ENCODE results near the gene BID.

The BID gene

DNA sequence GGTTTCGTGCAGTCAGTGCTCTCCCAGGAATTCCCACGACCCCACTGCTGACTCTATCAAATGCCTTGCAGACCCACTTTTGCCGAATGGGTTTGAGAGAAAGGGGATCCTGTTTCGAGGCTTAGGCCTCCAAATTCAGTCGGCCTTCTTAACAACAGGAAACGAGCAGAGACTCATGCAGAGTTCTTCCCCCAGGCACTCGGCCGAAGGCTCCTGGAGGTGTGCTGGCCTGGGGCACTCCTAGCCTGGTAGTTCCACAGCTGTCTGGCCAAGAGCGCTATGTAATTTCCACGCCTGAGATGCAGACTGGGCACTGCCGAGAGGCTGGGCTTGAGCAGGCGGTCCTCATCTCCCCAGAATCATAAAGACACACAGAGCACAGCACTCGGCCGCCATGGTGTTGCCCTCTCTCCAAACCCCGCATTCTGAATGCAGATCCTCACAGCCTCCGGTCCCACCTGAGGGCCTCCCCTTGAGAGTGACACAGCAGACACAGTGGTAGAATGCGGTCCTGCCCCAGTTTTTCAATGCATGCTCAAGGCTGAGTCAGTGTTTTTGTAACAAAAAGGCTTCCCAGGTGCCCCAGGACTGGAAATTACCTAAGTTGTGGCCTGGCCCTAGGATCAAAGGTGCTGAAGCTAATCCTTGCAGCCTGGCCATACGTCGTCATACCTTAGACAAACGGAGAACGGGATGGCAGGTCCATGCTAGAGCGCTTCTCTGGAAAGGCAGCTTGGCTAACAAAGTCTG is 30.2 kb upstream of the BID start:
- TF ChIP-seq, protein P1, sequence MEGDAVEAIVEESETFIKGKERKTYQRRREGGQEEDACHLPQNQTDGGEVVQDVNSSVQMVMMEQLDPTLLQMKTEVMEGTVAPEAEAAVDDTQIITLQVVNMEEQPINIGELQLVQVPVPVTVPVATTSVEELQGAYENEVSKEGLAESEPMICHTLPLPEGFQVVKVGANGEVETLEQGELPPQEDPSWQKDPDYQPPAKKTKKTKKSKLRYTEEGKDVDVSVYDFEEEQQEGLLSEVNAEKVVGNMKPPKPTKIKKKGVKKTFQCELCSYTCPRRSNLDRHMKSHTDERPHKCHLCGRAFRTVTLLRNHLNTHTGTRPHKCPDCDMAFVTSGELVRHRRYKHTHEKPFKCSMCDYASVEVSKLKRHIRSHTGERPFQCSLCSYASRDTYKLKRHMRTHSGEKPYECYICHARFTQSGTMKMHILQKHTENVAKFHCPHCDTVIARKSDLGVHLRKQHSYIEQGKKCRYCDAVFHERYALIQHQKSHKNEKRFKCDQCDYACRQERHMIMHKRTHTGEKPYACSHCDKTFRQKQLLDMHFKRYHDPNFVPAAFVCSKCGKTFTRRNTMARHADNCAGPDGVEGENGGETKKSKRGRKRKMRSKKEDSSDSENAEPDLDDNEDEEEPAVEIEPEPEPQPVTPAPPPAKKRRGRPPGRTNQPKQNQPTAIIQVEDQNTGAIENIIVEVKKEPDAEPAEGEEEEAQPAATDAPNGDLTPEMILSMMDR (IDR thresholded peaks at IDR 0.05; ENCODE audit: low read depth, low read length), result no peak
- no peak for DNase-seq (ENCODE audit: low read depth in 2 of 2)
- H3K4me3 ChIP-seq (replicated peaks in 1 of 2; ENCODE audit: low read depth in 2 of 2, low read length in 2 of 2), result no peak overlapping the region

DNA sequence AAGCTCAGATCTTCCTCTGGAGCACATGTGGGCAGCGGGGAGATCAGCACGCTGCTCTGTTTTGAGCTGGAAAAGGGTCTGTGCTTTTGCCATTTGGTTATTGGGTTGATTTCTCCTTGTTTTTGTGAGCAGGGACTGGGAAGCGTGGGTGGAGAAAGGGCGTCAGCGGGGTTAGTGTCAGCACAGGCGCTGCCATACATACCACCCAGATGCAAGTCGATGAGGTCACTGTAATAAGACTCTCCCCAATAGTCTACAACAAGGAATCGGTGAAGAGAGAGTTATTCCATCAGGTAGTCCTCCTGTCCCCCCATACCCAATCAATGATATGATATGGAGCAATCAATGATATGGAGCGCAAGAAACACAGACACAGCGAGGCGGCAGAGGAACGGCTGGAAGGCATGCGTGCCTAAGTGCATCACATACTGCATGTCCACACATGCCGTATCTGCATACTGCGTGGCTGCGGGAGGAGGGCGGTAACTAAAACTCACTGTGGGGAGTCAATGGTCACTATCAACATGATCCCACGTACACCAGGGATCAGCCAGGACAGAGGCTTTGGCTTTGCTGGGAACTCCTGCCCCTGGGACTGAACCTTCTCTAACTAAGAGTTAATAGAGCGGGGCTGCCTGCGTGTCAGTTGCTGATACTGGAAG is 29.5 kb upstream of the BID start:
- TF ChIP-seq, protein P1 (IDR thresholded peaks at IDR 0.05; ENCODE audit: low read depth, low read length), result no peak
- H3K4me3 ChIP-seq (replicated peaks in 1 of 2; ENCODE audit: low read depth in 2 of 2, low read length in 2 of 2), result no peak overlapping the region
- DNase-seq (ENCODE audit: low read depth in 2 of 2), result no peak

DNA sequence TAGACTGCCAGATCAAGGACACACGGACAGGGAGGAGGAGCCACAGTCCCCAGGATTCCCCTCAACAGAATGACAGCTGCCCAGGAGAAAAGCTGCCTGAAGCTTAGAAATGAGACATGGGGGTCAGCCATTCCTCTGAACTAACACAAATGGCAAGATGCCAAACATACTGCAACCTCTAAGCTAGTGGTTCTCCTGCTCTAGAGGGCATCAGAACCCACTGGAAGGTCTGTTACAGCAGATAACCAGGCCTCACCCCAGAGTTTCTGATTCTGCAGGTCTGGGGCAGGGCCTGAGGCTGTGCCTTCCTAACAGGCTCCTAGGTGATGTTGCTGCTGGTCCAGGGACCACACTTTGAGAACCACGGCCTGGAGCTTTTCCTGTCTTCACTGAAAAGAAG is 28.6 kb upstream of the BID start:
- H3K4me3 ChIP-seq (replicated peaks in 1 of 2; ENCODE audit: low read depth in 2 of 2, low read length in 2 of 2), result no peak overlapping the region
- TF ChIP-seq, protein P1 (IDR thresholded peaks at IDR 0.05; ENCODE audit: low read depth, low read length), result no peak
- no peak for DNase-seq (ENCODE audit: low read depth in 2 of 2)

DNA sequence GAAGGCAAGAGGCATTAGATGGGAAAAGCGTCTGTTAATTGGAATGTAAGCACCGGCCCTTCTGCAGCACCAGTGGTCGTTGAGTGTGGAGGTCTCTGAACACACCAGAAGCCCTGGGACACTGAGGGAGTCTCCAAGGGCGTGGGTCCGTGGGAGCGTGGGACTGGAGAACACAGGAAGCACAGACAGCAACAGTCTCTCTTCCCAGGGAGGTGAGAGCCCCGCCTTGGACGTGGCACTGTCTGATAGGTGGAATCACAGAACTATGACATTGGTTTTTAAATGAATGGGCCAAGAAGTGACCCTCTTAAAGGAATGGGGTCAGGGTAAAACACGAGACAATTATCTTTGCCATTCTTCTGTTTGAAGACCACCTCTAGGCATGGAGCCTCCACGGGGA is 28.1 kb upstream of the BID start:
- H3K4me3 ChIP-seq (replicated peaks in 1 of 2; ENCODE audit: low read depth in 2 of 2, low read length in 2 of 2), result no peak overlapping the region
- TF ChIP-seq, protein P1 (IDR thresholded peaks at IDR 0.05; ENCODE audit: low read depth, low read length), result no peak

DNA sequence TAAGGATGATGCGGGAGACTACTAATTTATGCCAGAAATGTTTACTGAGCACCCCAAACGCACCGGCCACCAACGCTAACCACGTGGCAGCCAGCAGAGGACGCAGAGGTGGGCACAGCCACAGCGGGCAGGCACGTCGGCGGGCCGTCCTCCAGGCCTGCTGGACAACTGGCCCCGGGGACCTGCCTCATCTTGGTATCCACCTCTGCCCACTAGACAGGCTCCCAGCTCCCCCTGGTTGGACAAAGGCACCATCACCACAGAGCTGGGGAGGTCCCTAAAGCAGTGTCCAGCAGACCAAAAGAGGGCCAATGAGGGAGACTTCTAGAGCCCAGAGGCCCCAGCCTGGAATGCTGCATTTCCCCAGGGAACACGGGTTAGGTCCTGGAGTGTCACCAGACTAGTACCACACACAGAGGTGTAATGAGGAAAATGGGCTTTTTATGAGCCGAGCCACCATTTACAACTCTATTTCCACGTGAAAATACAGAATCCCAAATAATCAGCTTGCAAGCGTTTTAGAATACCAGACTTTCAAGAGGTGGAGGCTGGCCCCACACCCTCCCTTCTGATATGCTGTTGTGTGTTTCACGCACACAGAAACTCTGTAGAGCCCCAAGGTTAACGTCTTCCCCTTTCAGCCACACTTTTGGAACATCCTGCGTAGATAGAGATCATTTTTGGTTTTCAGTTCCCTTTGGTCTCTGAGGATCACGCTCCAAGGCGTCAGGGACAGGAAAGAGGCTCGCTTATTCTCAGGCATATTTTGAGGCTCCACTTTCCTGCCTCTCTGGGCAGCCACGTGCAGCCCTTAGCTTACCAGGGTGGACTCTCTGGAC is 23.7 kb upstream of the BID start:
- TF ChIP-seq, protein P1 (IDR thresholded peaks at IDR 0.05; ENCODE audit: low read depth, low read length), result no peak
- H3K4me3 ChIP-seq (replicated peaks in 1 of 2; ENCODE audit: low read depth in 2 of 2, low read length in 2 of 2), result no peak overlapping the region
- DNase-seq (ENCODE audit: low read depth in 2 of 2), result no peak

More for the DNA sequence above, 28.1 kb upstream of the BID start:
- no peak for DNase-seq (ENCODE audit: low read depth in 2 of 2)

DNA sequence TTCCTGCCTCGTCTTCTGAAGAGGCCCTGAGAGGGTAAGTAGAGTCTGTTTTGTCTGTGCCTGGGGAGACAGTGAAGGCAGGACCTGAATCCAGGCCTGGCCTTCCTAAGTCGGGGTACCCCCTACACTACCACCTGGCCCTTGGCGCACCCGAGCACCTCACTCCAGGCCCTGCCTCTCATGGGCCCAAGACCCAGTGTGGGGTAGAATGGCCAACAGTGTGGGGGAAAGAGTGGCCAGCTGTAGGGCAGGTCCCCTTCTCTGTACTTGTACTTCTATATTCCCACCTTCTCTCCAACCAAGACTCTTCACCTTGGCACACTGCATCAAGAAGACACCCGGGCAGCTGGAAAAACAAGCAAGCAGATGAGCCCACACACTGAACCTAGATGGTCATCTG is 22.4 kb upstream of the BID start:
- no peak for DNase-seq (ENCODE audit: low read depth in 2 of 2)
- TF ChIP-seq, protein P1 (IDR thresholded peaks at IDR 0.05; ENCODE audit: low read depth, low read length), result no peak
- no peak overlapping the region for H3K4me3 ChIP-seq (replicated peaks in 1 of 2; ENCODE audit: low read depth in 2 of 2, low read length in 2 of 2)
